Coronary artery (tissue), 2 donors: ENCODE measurements around the gene KRTAP5-5.
"Not testable (repeated sequence)": the region's sequence is repeated elsewhere in the genome, so short reads cannot be mapped to it uniquely, and the experiment has no call there.

Source experiments
- DNase-seq: peaks from one replicate; pipeline ENCODE4 v3.0.0-alpha.2; 2017; ENCODE audit warnings: low spot score
- H3K27ac ChIP-seq, 2 donors: fragments of 200-600 bp; sonication (generic); one replicate each; pipeline ENCODE4 v1.5.1; 2016 to 2019
- H3K4me3 ChIP-seq: fragments of 200-600 bp; sonication (generic); 2 replicates; pipeline ENCODE4 v1.5.1; 2016; ENCODE audit warnings: mild to moderate bottlenecking, moderate library complexity
- TF ChIP-seq, protein P1 (sequence below): fragments of 200-600 bp; sonication (generic); IDR thresholded peaks from one replicate; pipeline ENCODE4 v1.5.1; 2019; ENCODE audit warnings: antibody characterized with exemption

KRTAP5-5 gene

GRCh38 chr11:1597331-1597993 lies 32.1 kb upstream of the KRTAP5-5 start:
- TF ChIP-seq, protein P1, sequence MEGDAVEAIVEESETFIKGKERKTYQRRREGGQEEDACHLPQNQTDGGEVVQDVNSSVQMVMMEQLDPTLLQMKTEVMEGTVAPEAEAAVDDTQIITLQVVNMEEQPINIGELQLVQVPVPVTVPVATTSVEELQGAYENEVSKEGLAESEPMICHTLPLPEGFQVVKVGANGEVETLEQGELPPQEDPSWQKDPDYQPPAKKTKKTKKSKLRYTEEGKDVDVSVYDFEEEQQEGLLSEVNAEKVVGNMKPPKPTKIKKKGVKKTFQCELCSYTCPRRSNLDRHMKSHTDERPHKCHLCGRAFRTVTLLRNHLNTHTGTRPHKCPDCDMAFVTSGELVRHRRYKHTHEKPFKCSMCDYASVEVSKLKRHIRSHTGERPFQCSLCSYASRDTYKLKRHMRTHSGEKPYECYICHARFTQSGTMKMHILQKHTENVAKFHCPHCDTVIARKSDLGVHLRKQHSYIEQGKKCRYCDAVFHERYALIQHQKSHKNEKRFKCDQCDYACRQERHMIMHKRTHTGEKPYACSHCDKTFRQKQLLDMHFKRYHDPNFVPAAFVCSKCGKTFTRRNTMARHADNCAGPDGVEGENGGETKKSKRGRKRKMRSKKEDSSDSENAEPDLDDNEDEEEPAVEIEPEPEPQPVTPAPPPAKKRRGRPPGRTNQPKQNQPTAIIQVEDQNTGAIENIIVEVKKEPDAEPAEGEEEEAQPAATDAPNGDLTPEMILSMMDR: no peak
- no peak overlapping the region for H3K4me3 ChIP-seq
- H3K27ac ChIP-seq: no peak overlapping the region
- no peak for DNase-seq

- H3K4me3 ChIP-seq: no peak within 1 kb of the TSS
- TF ChIP-seq, protein P1: no peak
- no peak within 1 kb of the TSS for H3K27ac ChIP-seq
- DNase-seq: no peak
Measured at GRCh38 chr11:1597994-1598380, 31.6 kb upstream of the KRTAP5-5 start, which contains the start of gene KRTAP5-2. TSS of gene KRTAP5-2 (minus strand) at chr11:1598294. CDS start at chr11:1598250, 44 bp downstream.

DNA sequence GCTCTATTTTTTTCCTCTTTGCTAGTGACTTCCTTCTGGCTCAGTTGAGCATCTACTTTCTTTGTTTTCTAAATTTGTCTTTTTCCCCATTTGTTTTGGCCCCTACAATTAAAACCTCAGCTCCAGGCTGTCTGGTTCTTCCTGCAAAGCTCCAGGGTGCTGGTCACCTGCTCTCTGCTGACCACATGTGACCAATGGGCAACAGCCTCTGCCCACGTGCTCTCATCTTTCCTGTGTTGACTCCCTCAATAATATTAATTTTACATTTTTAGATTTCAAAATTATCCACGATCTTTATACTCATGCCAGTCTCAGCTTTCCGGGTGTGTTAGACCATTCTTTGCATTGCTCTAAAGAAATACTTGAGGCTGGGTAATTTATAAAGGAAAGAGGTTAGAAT lies 31.2 kb upstream of the KRTAP5-5 start:
- not testable (repeated sequence) for H3K27ac ChIP-seq, DNase-seq, H3K4me3 ChIP-seq

DNA sequence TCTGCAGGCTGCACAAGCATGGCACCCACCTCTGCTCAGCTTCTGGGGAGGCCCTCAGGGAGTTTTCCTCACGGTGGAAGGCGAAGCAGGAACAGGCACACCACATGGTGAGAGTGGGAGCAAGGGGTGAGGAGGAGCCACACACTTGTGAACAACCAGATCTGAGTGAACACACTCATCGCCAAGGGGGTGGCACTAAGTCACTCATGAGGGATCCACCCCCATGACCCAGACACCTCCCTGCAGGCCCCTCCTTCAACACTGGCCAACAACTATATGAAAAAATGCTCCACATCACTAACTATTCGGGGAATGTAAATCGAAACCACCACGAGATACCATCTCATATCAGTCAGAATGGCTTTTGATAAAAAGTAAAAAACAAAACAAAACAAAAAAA lies 30.8 kb upstream of the KRTAP5-5 start:
- Histone ChIP-seq H3K27ac (no peak overlapping the region), H3K4me3 (no peak overlapping the region)
- DNase-seq: no peak
- TF ChIP-seq, protein P1: no peak

DNA sequence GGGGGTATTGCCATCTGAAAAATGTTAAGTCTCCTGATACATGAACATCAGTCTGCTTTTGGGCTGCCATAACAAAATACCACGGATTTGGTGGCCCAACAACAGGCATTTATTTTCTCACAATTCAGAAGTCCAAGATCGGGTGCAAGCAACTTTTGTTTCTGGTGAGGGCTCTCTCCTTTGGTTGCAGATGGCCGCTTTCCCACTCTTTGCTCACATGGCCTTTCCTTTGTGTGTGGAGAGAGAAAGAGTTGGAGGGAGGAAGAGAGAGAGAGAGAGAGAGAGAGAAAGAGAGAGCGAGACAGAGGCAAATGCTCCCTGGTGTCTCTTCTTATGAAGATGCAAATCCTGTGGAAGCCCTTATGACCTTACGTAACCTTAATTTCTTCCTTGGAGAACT lies 28.9 kb upstream of the KRTAP5-5 start:
- Histone ChIP-seq H3K4me3 (no peak overlapping the region), H3K27ac (no peak overlapping the region)
- DNase-seq: no peak
- TF ChIP-seq, protein P1: no peak

DNA sequence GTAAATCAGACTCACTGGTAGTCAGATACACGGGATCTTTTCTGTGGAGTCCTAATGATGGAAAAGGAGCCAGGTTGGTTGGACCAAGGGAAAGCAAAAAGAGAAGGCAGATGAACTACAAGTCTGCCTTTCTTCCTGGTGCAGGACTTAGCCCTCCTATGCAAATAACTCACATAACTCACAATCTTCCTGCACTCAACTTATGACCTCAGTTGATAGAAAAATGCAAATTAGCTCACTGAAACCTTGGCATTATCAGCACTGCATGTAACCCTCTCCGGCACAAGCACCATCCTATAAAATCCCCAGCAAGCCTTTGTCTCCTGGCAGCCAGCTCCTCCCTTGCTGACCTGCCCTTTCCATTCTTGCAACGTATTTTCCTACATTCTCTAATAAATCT lies 27.9 kb upstream of the KRTAP5-5 start:
- not testable (repeated sequence) for H3K27ac ChIP-seq, H3K4me3 ChIP-seq, DNase-seq

GRCh38 chr11:1603629-1604028 lies 25.9 kb upstream of the KRTAP5-5 start:
- no peak for DNase-seq
- no peak overlapping the region for H3K27ac ChIP-seq
- TF ChIP-seq, protein P1: no peak
- no peak overlapping the region for H3K4me3 ChIP-seq

DNA sequence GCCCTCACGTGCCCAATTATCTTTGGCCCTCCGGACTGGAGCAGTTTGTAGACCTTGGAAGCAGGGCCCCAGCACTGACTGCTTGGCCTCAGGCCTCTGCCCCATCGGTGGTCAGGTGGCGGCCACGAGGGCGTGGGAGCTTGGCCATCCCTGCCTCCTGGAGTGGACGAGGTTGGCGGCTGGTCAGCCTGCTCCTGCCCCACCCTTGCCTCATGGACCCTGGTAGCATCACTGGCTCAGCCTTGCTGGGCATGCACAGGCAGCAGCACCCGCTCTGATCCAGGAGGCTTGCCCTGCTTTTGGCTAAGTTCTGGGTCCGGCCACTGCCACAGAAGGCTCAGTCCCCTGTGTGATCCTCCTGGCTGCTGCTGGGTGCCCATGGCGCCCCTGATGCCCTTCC lies 25.4 kb upstream of the KRTAP5-5 start:
- TF ChIP-seq, protein P1: no peak
- Histone ChIP-seq H3K27ac (no peak overlapping the region), H3K4me3 (no peak overlapping the region)
- no peak for DNase-seq
